Measurements from ENCODE around the gene OR8B12. TPM values are rescaled to one million over a fixed set of nuclear protein-coding genes. Genes with fewer than 3 reads are reported as not detected.

The OR8B12 gene
- total and polyA plus RNA-seq, 10 of the 15 experiments (the other 5 are each of a cell fraction or from before 2014, with no cell fraction given) = not detected

DNA sequence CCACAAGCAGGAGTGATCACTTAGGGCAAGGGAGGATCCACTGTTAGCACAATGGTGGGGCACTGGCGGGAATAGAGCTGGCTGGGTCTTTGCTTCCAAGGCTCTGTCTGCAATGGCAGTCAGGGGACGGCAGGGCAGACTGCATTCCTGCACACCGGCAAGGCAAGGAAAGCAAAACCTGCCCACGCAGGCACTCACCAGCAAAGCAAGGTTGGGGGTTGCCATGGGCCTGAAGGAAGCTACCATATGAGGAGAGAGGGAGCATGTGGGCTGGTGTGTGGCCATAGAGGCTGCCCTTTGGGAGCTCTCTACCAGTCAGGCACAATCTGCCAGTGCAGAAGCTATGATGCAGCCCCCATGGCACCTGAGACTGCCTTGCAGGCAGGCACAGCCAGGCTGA is 33.2 kb downstream of the OR8B12 start (continued):
- TF ChIP-seq, protein P1, sequence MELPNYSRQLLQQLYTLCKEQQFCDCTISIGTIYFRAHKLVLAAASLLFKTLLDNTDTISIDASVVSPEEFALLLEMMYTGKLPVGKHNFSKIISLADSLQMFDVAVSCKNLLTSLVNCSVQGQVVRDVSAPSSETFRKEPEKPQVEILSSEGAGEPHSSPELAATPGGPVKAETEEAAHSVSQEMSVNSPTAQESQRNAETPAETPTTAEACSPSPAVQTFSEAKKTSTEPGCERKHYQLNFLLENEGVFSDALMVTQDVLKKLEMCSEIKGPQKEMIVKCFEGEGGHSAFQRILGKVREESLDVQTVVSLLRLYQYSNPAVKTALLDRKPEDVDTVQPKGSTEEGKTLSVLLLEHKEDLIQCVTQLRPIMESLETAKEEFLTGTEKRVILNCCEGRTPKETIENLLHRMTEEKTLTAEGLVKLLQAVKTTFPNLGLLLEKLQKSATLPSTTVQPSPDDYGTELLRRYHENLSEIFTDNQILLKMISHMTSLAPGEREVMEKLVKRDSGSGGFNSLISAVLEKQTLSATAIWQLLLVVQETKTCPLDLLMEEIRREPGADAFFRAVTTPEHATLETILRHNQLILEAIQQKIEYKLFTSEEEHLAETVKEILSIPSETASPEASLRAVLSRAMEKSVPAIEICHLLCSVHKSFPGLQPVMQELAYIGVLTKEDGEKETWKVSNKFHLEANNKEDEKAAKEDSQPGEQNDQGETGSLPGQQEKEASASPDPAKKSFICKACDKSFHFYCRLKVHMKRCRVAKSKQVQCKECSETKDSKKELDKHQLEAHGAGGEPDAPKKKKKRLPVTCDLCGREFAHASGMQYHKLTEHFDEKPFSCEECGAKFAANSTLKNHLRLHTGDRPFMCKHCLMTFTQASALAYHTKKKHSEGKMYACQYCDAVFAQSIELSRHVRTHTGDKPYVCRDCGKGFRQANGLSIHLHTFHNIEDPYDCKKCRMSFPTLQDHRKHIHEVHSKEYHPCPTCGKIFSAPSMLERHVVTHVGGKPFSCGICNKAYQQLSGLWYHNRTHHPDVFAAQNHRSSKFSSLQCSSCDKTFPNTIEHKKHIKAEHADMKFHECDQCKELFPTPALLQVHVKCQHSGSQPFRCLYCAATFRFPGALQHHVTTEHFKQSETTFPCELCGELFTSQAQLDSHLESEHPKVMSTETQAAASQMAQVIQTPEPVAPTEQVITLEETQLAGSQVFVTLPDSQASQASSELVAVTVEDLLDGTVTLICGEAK (IDR thresholded peaks at IDR 0.05; ENCODE audit: borderline replicate concordance) = no peak

DNA sequence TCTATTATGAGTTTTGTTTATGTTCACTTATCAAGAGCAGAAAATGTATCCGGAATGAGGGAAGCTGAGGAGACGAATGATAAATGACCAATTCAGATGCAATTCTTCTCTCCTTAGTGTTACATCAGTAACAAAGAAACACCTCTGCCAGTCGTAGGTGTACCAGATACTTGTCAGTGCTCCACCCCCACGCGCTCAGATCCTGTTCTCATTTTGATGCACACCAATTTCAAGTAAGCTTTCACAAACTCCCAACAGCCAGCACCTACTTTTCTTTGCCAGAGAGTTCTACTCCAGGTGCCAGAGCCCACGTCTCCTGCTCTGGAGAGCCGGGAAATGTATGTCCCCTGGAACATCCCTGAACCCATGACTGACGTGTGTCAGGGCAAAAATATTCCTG is 43.7 kb downstream of the OR8B12 start:
- Histone ChIP-seq H3K27me3 (replicated peaks in 1 of 2; ENCODE audit: control insufficient read depth in 2 of 2, insufficient read depth in 2 of 2, low read length in 1 of 2) (no peaks in the 10 kb centered on the region), H3K36me3 (ENCODE audit: control insufficient read depth in 2 of 2, insufficient read depth in 2 of 2, low read length in 1 of 2) (no peaks in the 10 kb centered on the region), H4K20me1 (ENCODE audit: control insufficient read depth, insufficient read depth) (no peaks in the 10 kb centered on the region), H3K4me1 (ENCODE audit: control insufficient read depth, insufficient read depth, low read length) (no peaks in the 10 kb centered on the region), H3K4me2 (ENCODE audit: control insufficient read depth, insufficient read depth) (no peak overlapping the region), H3K9ac (ENCODE audit: control insufficient read depth, insufficient read depth, low read length) (no peak overlapping the region), H3K4me3 (no peak overlapping the region), H2AFZ (ENCODE audit: control insufficient read depth, low read depth, low read length) (no peak overlapping the region), H3K9me3 (replicated peaks; ENCODE audit: control insufficient read depth, insufficient read depth, low read length) (no peaks in the 10 kb centered on the region), H3K79me2 (ENCODE audit: control insufficient read depth, insufficient read depth, low read length) (no peaks in the 10 kb centered on the region), H3K27ac (ENCODE audit: control insufficient read depth, insufficient read depth) (no peak overlapping the region)
- WGBS (ENCODE audit: insufficient coverage, insufficient replicate concordance, low lambda C conversion rate, missing lambda C conversion rate) = 31% methylated on average over 8 of the region's 8 CpGs
- in situ Hi-C loops (cut with MboI) (no loop called here), intact Hi-C loops (cut with micrococcal nuclease; ENCODE audit: unreplicated experiment) (no loop called here)
- SMC1A ChIA-PET (ENCODE audit: uncharacterized antibody, unreplicated experiment) = no interaction called here
- no TSS peak for BruUV-seq (replicated peaks)
- POLR2A ChIA-PET = no interaction called here
- ATAC-seq (no peak), FAIRE-seq (no peak), DNase-seq (ENCODE audit: low read depth, low spot score) (no peak)
- CTCF ChIA-PET = no interaction called here
- RAD21 ChIA-PET (ENCODE audit: unreplicated experiment) = no interaction called here
- TF ChIP-seq MTA2 (IDR thresholded peaks at IDR 0.05; ENCODE audit: low read depth) (no peak), POLR2AphosphoS2 (IDR thresholded peaks at IDR 0.05; ENCODE audit: low read depth, low read length) (no peak), RFX5 (IDR thresholded peaks at IDR 0.05; ENCODE audit: low read depth, low read length) (no peak), BRCA1 (IDR thresholded peaks at IDR 0.05; ENCODE audit: low read depth, low read length) (no peak), MEF2B (IDR thresholded peaks at IDR 0.05; ENCODE audit: partially characterized antibody, poor library complexity, severe bottlenecking) (no peak), SP1 (IDR thresholded peaks at IDR 0.05; ENCODE audit: low read depth, low read length) (no peak), ZNF24 (IDR thresholded peaks at IDR 0.05) (no peak), POU2F2 (IDR thresholded peaks at IDR 0.05; ENCODE audit: borderline replicate concordance, low read depth, low read length) (no peak)
- TF ChIP-seq, protein P2, sequence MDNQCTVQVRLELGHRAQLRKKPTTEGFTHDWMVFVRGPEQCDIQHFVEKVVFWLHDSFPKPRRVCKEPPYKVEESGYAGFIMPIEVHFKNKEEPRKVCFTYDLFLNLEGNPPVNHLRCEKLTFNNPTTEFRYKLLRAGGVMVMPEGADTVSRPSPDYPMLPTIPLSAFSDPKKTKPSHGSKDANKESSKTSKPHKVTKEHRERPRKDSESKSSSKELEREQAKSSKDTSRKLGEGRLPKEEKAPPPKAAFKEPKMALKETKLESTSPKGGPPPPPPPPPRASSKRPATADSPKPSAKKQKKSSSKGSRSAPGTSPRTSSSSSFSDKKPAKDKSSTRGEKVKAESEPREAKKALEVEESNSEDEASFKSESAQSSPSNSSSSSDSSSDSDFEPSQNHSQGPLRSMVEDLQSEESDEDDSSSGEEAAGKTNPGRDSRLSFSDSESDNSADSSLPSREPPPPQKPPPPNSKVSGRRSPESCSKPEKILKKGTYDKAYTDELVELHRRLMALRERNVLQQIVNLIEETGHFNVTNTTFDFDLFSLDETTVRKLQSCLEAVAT (IDR thresholded peaks at IDR 0.05) = no peak
- TF ChIP-seq, protein P1 (IDR thresholded peaks at IDR 0.05; ENCODE audit: borderline replicate concordance) = no peak

All from GM12878 (cell line).